BLaER1 (cell line): Measurements from ENCODE around the gene ACIN1.

ENCODE experiments used
- H3K27ac ChIP-seq: shearing (Covaris generic); formaldehyde crosslinking; 2 replicates; pipeline ENCODE4 v1.8.1; 2022
- H3K27me3 ChIP-seq: shearing (Covaris generic); formaldehyde crosslinking; 2 replicates; pipeline ENCODE4 v1.8.1; 2022
- H3K36me3 ChIP-seq: shearing (Covaris generic); formaldehyde crosslinking; 2 replicates; pipeline ENCODE4 v1.8.1; 2022
- H3K4me1 ChIP-seq: shearing (Covaris generic); formaldehyde crosslinking; 2 replicates; pipeline ENCODE4 v1.8.1; 2022
- H3K4me2 ChIP-seq: shearing (Covaris generic); formaldehyde crosslinking; 2 replicates; pipeline ENCODE4 v1.8.1; 2022
- H3K4me3 ChIP-seq: shearing (Covaris generic); formaldehyde crosslinking; 2 replicates; pipeline ENCODE4 v1.8.1; 2022
- H3K9ac ChIP-seq: shearing (Covaris generic); formaldehyde crosslinking; 2 replicates; pipeline ENCODE4 v1.8.1; 2022
- H3K9me3 ChIP-seq: shearing (Covaris generic); formaldehyde crosslinking; 2 replicates; pipeline ENCODE4 v1.8.1; 2022
- H4K20me1 ChIP-seq: shearing (Covaris generic); formaldehyde crosslinking; 2 replicates; pipeline ENCODE4 v1.8.1; 2022
- Cebpa-rat ChIP-seq: shearing (Covaris generic); IDR thresholded peaks from 2 replicates; pipeline ENCODE4 v1.8.1; 2022

The ACIN1 gene

GRCh38 chr14:23045419-23046357 lies 49.2 kb downstream of the ACIN1 start:
- H3K9ac ChIP-seq: no peak overlapping the region
- peaks cover 22% of the 10 kb centered on the region for H3K36me3 ChIP-seq
- no peak for TF ChIP-seq Cebpa-rat
- H3K4me1 ChIP-seq: no peaks in the 10 kb centered on the region; the same call in 1 of the 2 replicates
- no peak overlapping the region for H3K27ac ChIP-seq
- H3K4me2 ChIP-seq: no peak overlapping the region
- no peaks in the 10 kb centered on the region for H4K20me1 ChIP-seq
- H3K9me3 ChIP-seq: no peaks in the 10 kb centered on the region
- no peak overlapping the region for H3K4me3 ChIP-seq
- H3K27me3 ChIP-seq: no peaks in the 10 kb centered on the region

DNA sequence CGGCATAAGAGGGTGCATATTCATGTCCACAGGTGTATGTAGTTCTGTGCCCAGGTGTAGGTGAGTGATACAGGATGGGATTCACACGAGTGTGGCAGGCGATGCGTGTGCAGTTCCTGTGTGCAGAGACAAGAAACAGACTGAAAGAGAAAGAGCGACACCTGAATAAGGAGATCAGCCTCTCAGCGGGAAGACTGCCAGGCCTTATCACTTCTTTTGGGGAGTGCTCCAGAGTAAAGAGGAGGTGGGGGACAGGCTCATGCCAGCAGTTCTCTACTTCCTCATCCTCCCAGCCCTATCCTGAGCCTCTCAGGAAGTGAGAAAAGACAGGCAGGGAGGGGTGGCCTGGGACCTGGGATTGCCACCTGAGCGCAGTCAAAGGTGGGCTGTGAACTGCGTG lies 50.1 kb downstream of the ACIN1 start:
- peaks cover 22% of the 10 kb centered on the region for H3K36me3 ChIP-seq
- H3K4me2 ChIP-seq: no peak overlapping the region
- no peak overlapping the region for H3K27ac ChIP-seq
- TF ChIP-seq Cebpa-rat: no peak
- no peak overlapping the region for H3K9ac ChIP-seq
- no peaks in the 10 kb centered on the region for H3K27me3 ChIP-seq
- no peaks in the 10 kb centered on the region for H4K20me1 ChIP-seq
- H3K4me3 ChIP-seq: no peak overlapping the region
- no peaks in the 10 kb centered on the region; the same call in 1 of the 2 replicates for H3K4me1 ChIP-seq
- H3K9me3 ChIP-seq: no peaks in the 10 kb centered on the region

- Histone ChIP-seq H3K27ac (no peak overlapping the region), H3K27me3 (no peaks in the 10 kb centered on the region)
- no peak for TF ChIP-seq Cebpa-rat
Measured at GRCh38 chr14:23043754-23044153, 51.2 kb downstream of the ACIN1 start.

GRCh38 chr14:23043145-23043544 lies 51.8 kb downstream of the ACIN1 start:
- H3K4me2 ChIP-seq: no peak overlapping the region
- no peaks in the 10 kb centered on the region for H4K20me1 ChIP-seq
- no peak for TF ChIP-seq Cebpa-rat
- no peaks in the 10 kb centered on the region for H3K9me3 ChIP-seq
- H3K9ac ChIP-seq: no peak overlapping the region
- no peaks in the 10 kb centered on the region for H3K27me3 ChIP-seq
- H3K4me1 ChIP-seq: no peaks in the 10 kb centered on the region; the same call in 1 of the 2 replicates
- H3K36me3 ChIP-seq: peaks cover 7% of the 10 kb centered on the region
- H3K4me3 ChIP-seq: no peak overlapping the region
- H3K27ac ChIP-seq: no peak overlapping the region

More at GRCh38 chr14:23043754-23044153, 51.2 kb downstream of the ACIN1 start:
- Histone ChIP-seq H3K4me1 (no peaks in the 10 kb centered on the region; the same call in 1 of the 2 replicates), H3K4me2 (no peak overlapping the region), H3K9me3 (no peaks in the 10 kb centered on the region), H3K36me3 (peaks cover 13% of the 10 kb centered on the region), H3K9ac (no peak overlapping the region), H3K4me3 (no peak overlapping the region), H4K20me1 (no peaks in the 10 kb centered on the region)

GRCh38 chr14:23042162-23042965 lies 52.6 kb downstream of the ACIN1 start, which contains the start of gene PSMB11:
Gene PSMB11 (plus strand): TSS chr14:23042212. CDS start chr14:23042226, 14 bp downstream.
- no peaks in the 10 kb centered on the region for H3K9me3 ChIP-seq
- no peak within 1 kb of the TSS for H3K4me2 ChIP-seq
- no peak for TF ChIP-seq Cebpa-rat
- no peak within 1 kb of the TSS for H3K4me3 ChIP-seq
- no peak within 1 kb of the TSS for H3K27ac ChIP-seq
- H3K9ac ChIP-seq: no peak within 1 kb of the TSS
- H4K20me1 ChIP-seq: no peaks in the 10 kb centered on the region
- H3K36me3 ChIP-seq: no peaks in the 10 kb centered on the region
- H3K27me3 ChIP-seq: no peaks in the 10 kb centered on the region
- H3K4me1 ChIP-seq: no peaks in the 10 kb centered on the region; the same call in 1 of the 2 replicates

- no peaks in the 10 kb centered on the region for H3K36me3 ChIP-seq
- H3K27ac ChIP-seq: no peak overlapping the region
- no peak overlapping the region for H3K9ac ChIP-seq
- H3K4me2 ChIP-seq: no peak overlapping the region
- no peaks in the 10 kb centered on the region for H3K9me3 ChIP-seq
- H3K4me3 ChIP-seq: no peak overlapping the region
- H4K20me1 ChIP-seq: no peaks in the 10 kb centered on the region
- TF ChIP-seq Cebpa-rat: no peak
- no peaks in the 10 kb centered on the region for H3K27me3 ChIP-seq
- no peaks in the 10 kb centered on the region; the same call in 1 of the 2 replicates for H3K4me1 ChIP-seq
Measured at GRCh38 chr14:23041729-23042128, 53.2 kb downstream of the ACIN1 start.

DNA sequence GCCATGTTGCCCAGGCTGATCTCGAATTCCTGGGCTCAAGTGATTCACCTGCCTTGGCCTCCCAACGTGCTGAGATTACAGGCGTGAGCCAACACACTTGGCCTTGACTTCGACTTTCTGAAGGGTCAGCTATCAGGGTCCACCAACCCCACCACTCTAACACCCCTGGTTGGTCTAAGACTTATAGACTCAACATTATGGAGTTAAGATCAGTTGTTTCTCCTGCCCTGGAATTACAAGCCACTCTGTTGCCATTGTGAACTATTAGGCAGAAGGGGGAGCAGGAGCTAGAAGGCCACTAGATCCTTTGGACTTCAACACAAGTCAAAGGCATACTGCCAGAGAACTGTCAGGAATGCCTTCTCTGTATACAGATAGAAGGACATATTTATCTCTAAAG lies 54.8 kb downstream of the ACIN1 start:
- Histone ChIP-seq H3K27me3 (no peaks in the 10 kb centered on the region), H3K9me3 (no peaks in the 10 kb centered on the region), H3K9ac (no peak overlapping the region), H3K27ac (no peak overlapping the region), H3K36me3 (no peaks in the 10 kb centered on the region), H3K4me2 (no peak overlapping the region), H3K4me3 (no peak overlapping the region), H3K4me1 (peaks cover 7% of the 10 kb centered on the region), H4K20me1 (no peaks in the 10 kb centered on the region)
- TF ChIP-seq Cebpa-rat: no peak

DNA sequence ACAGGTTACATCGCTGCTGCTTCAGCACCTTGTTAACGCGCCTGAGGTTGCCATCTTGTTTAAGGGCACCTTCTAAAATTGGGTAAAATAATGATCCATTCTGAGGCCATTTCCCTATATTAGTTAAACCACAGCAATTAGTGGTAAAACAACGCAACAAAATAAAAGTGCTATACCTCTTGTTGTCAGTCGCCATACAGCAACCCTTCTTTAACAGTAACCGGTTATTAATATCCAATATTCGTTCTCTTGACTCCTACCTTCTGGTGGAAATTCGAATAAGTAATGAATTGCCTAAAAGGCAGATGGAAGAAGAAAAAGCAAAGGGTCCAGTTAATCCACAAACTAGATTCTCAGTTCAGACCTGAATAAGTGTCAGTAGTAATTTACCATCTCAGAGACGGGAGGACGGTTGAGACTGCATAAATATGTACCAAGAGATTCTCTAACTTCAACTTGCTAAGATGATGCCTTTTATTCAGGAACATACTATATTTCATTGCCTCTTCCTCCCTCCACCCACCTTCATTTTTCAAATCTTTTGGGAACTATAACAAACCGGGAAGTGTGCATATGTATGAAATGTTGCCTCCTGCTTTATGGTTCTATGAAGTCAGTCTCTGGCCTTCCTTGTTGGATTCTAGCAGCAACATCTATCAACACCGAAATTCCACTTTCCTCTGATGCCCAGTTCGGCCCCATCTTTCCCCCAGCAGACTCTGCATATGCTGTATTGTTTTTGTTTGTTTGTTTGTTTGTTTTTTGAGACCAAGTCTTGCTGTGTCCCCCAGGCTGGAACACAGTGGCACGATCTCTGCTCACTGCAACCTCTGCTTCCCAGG lies 59.4 kb downstream of the ACIN1 start:
- Histone ChIP-seq H3K9me3 (no peaks in the 10 kb centered on the region), H3K27me3 (no peaks in the 10 kb centered on the region), H3K9ac (peak overlapping the region; percentile 96), H3K36me3 (peaks cover 31% of the 10 kb centered on the region), H3K4me1 (peaks cover 26% of the 10 kb centered on the region), H3K4me2 (peak overlapping the region; percentile 45), H4K20me1 (no peaks in the 10 kb centered on the region), H3K4me3 (peak overlapping the region; percentile 89), H3K27ac (peak overlapping the region; percentile 96)
- TF ChIP-seq Cebpa-rat: no peak
